H9 (cell line): ENCODE measurements around the gene BEND4. TPM values are rescaled to one million over a fixed set of nuclear protein-coding genes. Genes with fewer than 3 reads are reported as not detected.

Experiments
- DNase-seq: peaks from one replicate; pipeline ENCODE4 v3.0.0-alpha.2; 2017
- H2AFZ ChIP-seq: one replicate; pipeline ENCODE4 v1.6.1; 2013; ENCODE audit warnings: mild to moderate bottlenecking, low read length, control low read depth, moderate library complexity
- H2AK5ac ChIP-seq: 2 replicates; pipeline ENCODE4 v1.6.1; 2013; ENCODE audit warnings: low read length, control low read depth, mixed read lengths; ENCODE audit not compliant: insufficient read length
- H2BK120ac ChIP-seq: one replicate; pipeline ENCODE4 v1.6.1; 2013; ENCODE audit warnings: low read depth, mild to moderate bottlenecking, low read length, control low read depth, inconsistent platforms; ENCODE audit not compliant: poor library complexity, severe bottlenecking
- H2BK12ac ChIP-seq: 2 replicates; pipeline ENCODE4 v1.6.1; 2013; ENCODE audit warnings: low read length, control low read depth, mixed read lengths, low read depth; ENCODE audit not compliant: insufficient read length
- H2BK15ac ChIP-seq: 2 replicates; pipeline ENCODE4 v1.6.1; 2013; ENCODE audit warnings: low read depth, low read length, control low read depth
- H2BK20ac ChIP-seq: one replicate; pipeline ENCODE4 v1.6.1; 2013; ENCODE audit warnings: low read depth, mild to moderate bottlenecking, low read length, control low read depth, inconsistent platforms; ENCODE audit not compliant: poor library complexity, severe bottlenecking
- H2BK5ac ChIP-seq: 2 replicates; pipeline ENCODE4 v1.6.1; 2013; ENCODE audit warnings: low read length, control low read depth, mixed read lengths; ENCODE audit not compliant: insufficient read length
- H3K14ac ChIP-seq: 2 replicates; pipeline ENCODE4 v1.6.1; 2013; ENCODE audit warnings: low read length, control low read depth; ENCODE audit not compliant: insufficient read depth
- H3K18ac ChIP-seq: 2 replicates; pipeline ENCODE4 v1.6.1; 2013; ENCODE audit warnings: low read depth, mild to moderate bottlenecking, mixed read lengths, low read length, control low read depth; ENCODE audit not compliant: insufficient read length
- H3K23ac ChIP-seq: 2 replicates; pipeline ENCODE4 v1.6.1; 2013; ENCODE audit warnings: low read length, control low read depth, mixed read lengths, low read depth; ENCODE audit not compliant: insufficient read length
- H3K23me2 ChIP-seq: 2 replicates; pipeline ENCODE4 v1.6.1; 2013; ENCODE audit warnings: low read depth, mild to moderate bottlenecking, mixed read lengths, low read length, control low read depth; ENCODE audit not compliant: insufficient read length, poor library complexity, severe bottlenecking
- H3K27ac ChIP-seq: 2 replicates; pipeline ENCODE4 v1.5.1; 2013; ENCODE audit warnings: low read length, control low read depth, mixed read lengths, low read depth; ENCODE audit not compliant: insufficient read length
- H3K27me3 ChIP-seq: 2 replicates; pipeline ENCODE4 v1.6.1; 2013; ENCODE audit warnings: low read length, control low read depth, inconsistent platforms; ENCODE audit not compliant: insufficient read depth
- H3K4ac ChIP-seq: 2 replicates; pipeline ENCODE4 v1.6.1; 2013; ENCODE audit warnings: low read depth, mild to moderate bottlenecking, control low read depth, inconsistent platforms, low read length, moderate library complexity
- H3K4me1 ChIP-seq: 2 replicates; pipeline ENCODE4 v1.6.1; 2013; ENCODE audit warnings: low read length, control low read depth, inconsistent platforms; ENCODE audit not compliant: insufficient read depth
- H3K4me2 ChIP-seq: 2 replicates; pipeline ENCODE4 v1.6.1; 2013; ENCODE audit warnings: low read length, control low read depth, mixed read lengths; ENCODE audit not compliant: insufficient read length, insufficient read depth
- H3K56ac ChIP-seq: 2 replicates; pipeline ENCODE4 v1.6.1; 2013; ENCODE audit warnings: low read depth, mild to moderate bottlenecking, mixed read lengths, low read length, control low read depth; ENCODE audit not compliant: insufficient read length
- H3K79me1 ChIP-seq: 2 replicates; pipeline ENCODE4 v1.6.1; 2013; ENCODE audit warnings: low read depth, mild to moderate bottlenecking, moderate library complexity, low read length, control low read depth, inconsistent platforms; ENCODE audit not compliant: insufficient read depth, poor library complexity, severe bottlenecking
- H3K79me2 ChIP-seq: 2 replicates; pipeline ENCODE4 v1.6.1; 2013; ENCODE audit warnings: low read length, control low read depth, inconsistent platforms; ENCODE audit not compliant: insufficient read depth
- H3K9ac ChIP-seq: 2 replicates; pipeline ENCODE4 v1.6.1; 2013; ENCODE audit warnings: low read length, control low read depth, mixed read lengths; ENCODE audit not compliant: insufficient read length; ENCODE audit errors: extremely low read depth
- H3K9me3 ChIP-seq: one replicate; pipeline ENCODE4 v1.6.1; 2013; ENCODE audit warnings: low read depth, low read length, inconsistent platforms; ENCODE audit not compliant: control insufficient read depth
- H3T11ph ChIP-seq: one replicate; pipeline ENCODE4 v1.6.1; 2013; ENCODE audit warnings: mild to moderate bottlenecking, low read length, control low read depth, inconsistent platforms
- H4K20me1 ChIP-seq: one replicate; pipeline ENCODE4 v1.6.1; 2013; ENCODE audit not compliant: control insufficient read depth, insufficient read length, insufficient read depth
- H4K5ac ChIP-seq: 2 replicates; pipeline ENCODE4 v1.6.1; 2013; ENCODE audit warnings: low read depth, mild to moderate bottlenecking, mixed read lengths, low read length, control low read depth; ENCODE audit not compliant: insufficient read length
- H4K8ac ChIP-seq: replicated peaks from 2 replicates; pipeline ENCODE4 v1.6.1; 2013; ENCODE audit warnings: low read length, control low read depth, mixed read lengths, low read depth; ENCODE audit not compliant: insufficient read length
- H4K91ac ChIP-seq: 2 replicates; pipeline ENCODE4 v1.6.1; 2013; ENCODE audit warnings: low read depth, mild to moderate bottlenecking, moderate library complexity, mixed read lengths, low read length, control low read depth; ENCODE audit not compliant: insufficient read length
- H3K27ac Mint-ChIP-seq, 3 experiments: 2 replicates in 2 of 3; 3 replicates in 1 of 3; pipeline ENCODE4 v1.8.0; 2020 to 2021; ENCODE audit warnings: mixed read lengths in 3 of 3, mild to moderate bottlenecking in 1 of 3, moderate library complexity in 1 of 3
- H3K27me3 Mint-ChIP-seq: 2 replicates; pipeline ENCODE4 v1.8.0; 2021; ENCODE audit warnings: low read depth, mild to moderate bottlenecking, moderate library complexity, mixed read lengths
- H3K36me3 Mint-ChIP-seq, 3 experiments: 2 replicates in 2 of 3; 3 replicates in 1 of 3; pipeline ENCODE4 v1.8.0; 2020 to 2021; ENCODE audit warnings: low read depth in 3 of 3, mixed read lengths in 3 of 3; ENCODE audit not compliant: insufficient read depth in 1 of 3
- H3K4me1 Mint-ChIP-seq, 2 experiments: 2 replicates each; pipeline ENCODE4 v1.8.0; 2020; ENCODE audit warnings: mixed read lengths in 2 of 2
- H3K4me3 Mint-ChIP-seq, 2 experiments: 2 replicates in 1 of 2; 3 replicates in 1 of 2; pipeline ENCODE4 v1.8.0; 2020 to 2021; ENCODE audit warnings: mild to moderate bottlenecking in 2 of 2, mixed read lengths in 2 of 2, moderate library complexity in 1 of 2
- H3K9me3 Mint-ChIP-seq, 2 experiments: 2 replicates in 1 of 2; 3 replicates in 1 of 2; pipeline ENCODE4 v1.8.0; 2020; ENCODE audit warnings: mild to moderate bottlenecking in 2 of 2, mixed read lengths in 2 of 2, moderate library complexity in 1 of 2
- WGBS: extraction: QIAGEN DNeasy Blood & Tissue Kit; methylation state at CpG from one replicate; pipeline ENCODE4 v1.1.7; 2013; ENCODE audit warnings: missing lambda C conversion rate, low lambda C conversion rate, mixed read lengths; ENCODE audit not compliant: insufficient read length; ENCODE audit errors: extremely low coverage; 5-methylcytosine and 5-hydroxymethylcytosine counted together
- total RNA-seq: library from RNA; stranded (reverse); gene quantifications from 2 replicates; pipeline ENCODE4 v1.2.1, GENCODE V29; 2021
- TF ChIP-seq, protein P1 (sequence below): fragments of 200-600 bp; sonication (generic); conservative IDR thresholded peaks from 3 replicates; pipeline ENCODE4 v1.8.0; 2021; ENCODE audit warnings: antibody characterized with exemption, mild to moderate bottlenecking

The BEND4 gene
- total RNA-seq, 1 experiment from 2014 or later, result 25.1 TPM

DNA sequence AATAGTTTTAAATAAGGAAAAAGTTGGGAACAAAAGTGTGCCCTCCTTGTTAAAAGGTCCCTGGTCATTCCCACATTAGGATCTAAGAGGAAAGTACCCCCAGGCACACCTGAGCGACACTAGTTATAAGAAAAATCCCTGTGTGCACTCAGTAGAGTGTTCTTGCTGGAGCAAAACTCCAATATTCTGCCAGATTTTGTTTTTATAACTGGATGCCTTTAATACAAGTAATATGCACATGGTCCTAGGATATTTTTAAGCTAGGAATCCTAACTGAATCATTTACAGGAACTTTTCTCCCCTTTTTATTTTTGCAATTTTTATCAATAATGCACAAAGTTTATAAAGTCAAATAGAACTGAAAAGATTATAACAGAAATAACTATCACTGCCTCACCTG lies 68.6 kb downstream of the BEND4 start:
- Histone ChIP-seq H2BK120ac (no peak overlapping the region), H3K56ac (no peak overlapping the region), H2BK15ac (no peak overlapping the region), H3K23ac (no peak overlapping the region), H3K4me2 (no peak overlapping the region), H3K14ac (no peak overlapping the region), H2BK20ac (no peak overlapping the region), H4K20me1 (no peaks in the 10 kb centered on the region), H2AK5ac (no peak overlapping the region), H3K27me3 (no peaks in the 10 kb centered on the region), H3K4me1 (no peaks in the 10 kb centered on the region), H2BK12ac (no peak overlapping the region), H3K9ac (no peak overlapping the region), H3K79me1 (no peaks in the 10 kb centered on the region), H3K9me3 (no peaks in the 10 kb centered on the region), H3T11ph (no peak overlapping the region), H2AFZ (no peak overlapping the region), H3K18ac (no peak overlapping the region), H3K27ac (no peak overlapping the region), H4K5ac (no peak overlapping the region), H3K79me2 (no peaks in the 10 kb centered on the region), H4K8ac (no peak overlapping the region), H3K23me2 (no peaks in the 10 kb centered on the region), H3K4ac (no peak overlapping the region), H4K91ac (no peak overlapping the region), H2BK5ac (no peak overlapping the region)
- TF ChIP-seq, protein P1, sequence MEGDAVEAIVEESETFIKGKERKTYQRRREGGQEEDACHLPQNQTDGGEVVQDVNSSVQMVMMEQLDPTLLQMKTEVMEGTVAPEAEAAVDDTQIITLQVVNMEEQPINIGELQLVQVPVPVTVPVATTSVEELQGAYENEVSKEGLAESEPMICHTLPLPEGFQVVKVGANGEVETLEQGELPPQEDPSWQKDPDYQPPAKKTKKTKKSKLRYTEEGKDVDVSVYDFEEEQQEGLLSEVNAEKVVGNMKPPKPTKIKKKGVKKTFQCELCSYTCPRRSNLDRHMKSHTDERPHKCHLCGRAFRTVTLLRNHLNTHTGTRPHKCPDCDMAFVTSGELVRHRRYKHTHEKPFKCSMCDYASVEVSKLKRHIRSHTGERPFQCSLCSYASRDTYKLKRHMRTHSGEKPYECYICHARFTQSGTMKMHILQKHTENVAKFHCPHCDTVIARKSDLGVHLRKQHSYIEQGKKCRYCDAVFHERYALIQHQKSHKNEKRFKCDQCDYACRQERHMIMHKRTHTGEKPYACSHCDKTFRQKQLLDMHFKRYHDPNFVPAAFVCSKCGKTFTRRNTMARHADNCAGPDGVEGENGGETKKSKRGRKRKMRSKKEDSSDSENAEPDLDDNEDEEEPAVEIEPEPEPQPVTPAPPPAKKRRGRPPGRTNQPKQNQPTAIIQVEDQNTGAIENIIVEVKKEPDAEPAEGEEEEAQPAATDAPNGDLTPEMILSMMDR, result no peak
- DNase-seq, result no peak
- Mint-ChIP-seq H3K27me3 (no peaks in the 10 kb centered on the region), H3K9me3 (no peaks in the 10 kb centered on the region), H3K4me3 (no peak overlapping the region), H3K27ac (no peak overlapping the region), H3K4me1 (no peaks in the 10 kb centered on the region), H3K36me3 (peaks cover 2 to 18% (median 12%) of the 10 kb centered on the region in 3 experiments; a peak in 5 of 7 replicates)
- no CpG with 5 or more reads among the region's 1 CpG for WGBS
